Upper lobe of right lung (tissue), 1 donor: ENCODE results near the gene EDIL3. TPM values are rescaled to one million over a fixed set of nuclear protein-coding genes. Genes with fewer than 3 reads are reported as not detected.

Experiments
- ATAC-seq: fragments of 200-7000 bp; cut with Tn5 transposase; one replicate; pipeline ENCODE4 v1.9.1; 2020; ENCODE audit warnings: mild to moderate bottlenecking, moderate library complexity
- DNase-seq: peaks from one replicate; pipeline ENCODE4 v3.0.0-alpha.2; 2020
- H3K27ac ChIP-seq: fragments of 200-600 bp; one replicate; pipeline ENCODE4 v1.8.0; 2022
- H3K27me3 ChIP-seq: fragments of 200-600 bp; one replicate; pipeline ENCODE4 v1.8.0; 2022; ENCODE audit warnings: mild to moderate bottlenecking
- H3K36me3 ChIP-seq: fragments of 200-600 bp; one replicate; pipeline ENCODE4 v1.8.0; 2022
- H3K4me1 ChIP-seq: fragments of 200-600 bp; one replicate; pipeline ENCODE4 v1.8.0; 2022
- H3K4me3 ChIP-seq: fragments of 200-600 bp; one replicate; pipeline ENCODE4 v1.8.0; 2022; ENCODE audit warnings: mild to moderate bottlenecking
- H3K9me3 ChIP-seq: fragments of 200-600 bp; one replicate; pipeline ENCODE4 v1.8.0; 2022
- intact Hi-C: fragments of 100-400 bp; cut with DNase I; formaldehyde crosslinking; loops from one replicate; pipeline ENCODE4 v1.11.0; 2022
- total RNA-seq: library from RNA; stranded (reverse); fragmentation: NEBNext Ultra II Directional; extraction: Animal tissue kit (Norgen Biotek cat#: 25700); gene quantifications from one replicate; pipeline ENCODE4 v1.2.1, GENCODE V29; 2021
- TF ChIP-seq, protein P1 (sequence below): fragments of 200-600 bp; IDR thresholded peaks from one replicate; pipeline ENCODE4 v1.8.0; 2022; ENCODE audit warnings: antibody characterized with exemption
- donor health status: DM: no; HTN: yes; CAD: no; lungs with severe emphysema.

The EDIL3 gene
- total RNA-seq, 1 donor from 2014 or later, result 42.4 TPM

GRCh38 chr5:83921666-83922193, 462.9 kb downstream of the EDIL3 start:
- TF ChIP-seq, protein P1, sequence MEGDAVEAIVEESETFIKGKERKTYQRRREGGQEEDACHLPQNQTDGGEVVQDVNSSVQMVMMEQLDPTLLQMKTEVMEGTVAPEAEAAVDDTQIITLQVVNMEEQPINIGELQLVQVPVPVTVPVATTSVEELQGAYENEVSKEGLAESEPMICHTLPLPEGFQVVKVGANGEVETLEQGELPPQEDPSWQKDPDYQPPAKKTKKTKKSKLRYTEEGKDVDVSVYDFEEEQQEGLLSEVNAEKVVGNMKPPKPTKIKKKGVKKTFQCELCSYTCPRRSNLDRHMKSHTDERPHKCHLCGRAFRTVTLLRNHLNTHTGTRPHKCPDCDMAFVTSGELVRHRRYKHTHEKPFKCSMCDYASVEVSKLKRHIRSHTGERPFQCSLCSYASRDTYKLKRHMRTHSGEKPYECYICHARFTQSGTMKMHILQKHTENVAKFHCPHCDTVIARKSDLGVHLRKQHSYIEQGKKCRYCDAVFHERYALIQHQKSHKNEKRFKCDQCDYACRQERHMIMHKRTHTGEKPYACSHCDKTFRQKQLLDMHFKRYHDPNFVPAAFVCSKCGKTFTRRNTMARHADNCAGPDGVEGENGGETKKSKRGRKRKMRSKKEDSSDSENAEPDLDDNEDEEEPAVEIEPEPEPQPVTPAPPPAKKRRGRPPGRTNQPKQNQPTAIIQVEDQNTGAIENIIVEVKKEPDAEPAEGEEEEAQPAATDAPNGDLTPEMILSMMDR, result no peak
- peaks cover 6% of the 10 kb centered on the region for H3K4me1 ChIP-seq
- DNase-seq, result no peak
- no peak overlapping the region for H3K4me3 ChIP-seq
- H3K27ac ChIP-seq, result no peak overlapping the region
- no peak for ATAC-seq
- no peaks in the 10 kb centered on the region for H3K36me3 ChIP-seq
- no peaks in the 10 kb centered on the region for H3K9me3 ChIP-seq
- H3K27me3 ChIP-seq, result no peaks in the 10 kb centered on the region
- intact Hi-C loops, result no loop called here

GRCh38 chr5:83919071-83920041, 465.3 kb downstream of the EDIL3 start:
- no peak overlapping the region for H3K4me3 ChIP-seq
- no peak for DNase-seq
- TF ChIP-seq, protein P1, result no peak
- intact Hi-C loops, result no loop called here
- H3K4me1 ChIP-seq, result no peaks in the 10 kb centered on the region
- no peak overlapping the region for H3K27ac ChIP-seq
- H3K9me3 ChIP-seq, result no peaks in the 10 kb centered on the region
- no peaks in the 10 kb centered on the region for H3K36me3 ChIP-seq
- H3K27me3 ChIP-seq, result no peaks in the 10 kb centered on the region
- peak; percentile 21 for ATAC-seq

- H3K36me3 ChIP-seq, result no peaks in the 10 kb centered on the region
- ATAC-seq, result no peak
Observed at GRCh38 chr5:83917261-83917908, 467.3 kb downstream of the EDIL3 start.

DNA sequence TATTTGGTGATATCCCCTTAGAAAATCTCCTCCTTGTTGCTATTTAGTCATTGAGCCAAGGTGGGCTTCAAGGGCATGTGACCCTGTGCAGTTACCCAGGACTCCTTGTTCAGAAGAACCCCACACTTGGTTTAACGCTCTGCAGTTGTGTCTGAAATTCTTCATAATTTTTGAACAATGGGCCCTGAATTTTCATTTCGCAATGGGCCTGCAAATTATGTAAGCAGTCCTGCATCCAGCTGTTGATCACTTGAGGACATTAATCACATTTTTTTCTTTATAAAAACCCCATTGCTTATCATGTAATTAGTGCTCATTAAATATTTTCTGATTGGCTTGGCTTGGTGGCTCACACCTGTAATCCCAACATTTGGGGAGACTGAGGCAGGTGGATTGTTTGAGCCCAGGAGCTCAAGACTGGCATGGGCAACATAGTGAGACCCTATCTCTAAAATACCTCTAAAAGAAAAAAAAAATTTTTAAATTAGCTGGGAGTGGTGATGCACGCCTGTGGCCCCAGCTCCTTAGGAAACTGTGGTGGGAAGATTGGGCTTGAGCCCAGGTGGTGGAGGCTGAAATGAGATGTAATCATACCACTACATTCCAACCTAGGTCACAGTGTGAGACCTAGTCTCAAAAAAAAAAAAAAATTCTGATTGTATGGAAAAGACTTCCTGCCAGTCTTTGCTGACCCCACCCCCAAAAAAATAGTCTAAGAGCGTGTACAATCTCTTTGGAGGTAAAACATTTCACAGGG, 469.8 kb downstream of the EDIL3 start:
- DNase-seq (no peak), ATAC-seq (no peak)
- intact Hi-C loops, result no loop called here
- H3K36me3 ChIP-seq, result no peaks in the 10 kb centered on the region
- H3K4me1 ChIP-seq, result no peaks in the 10 kb centered on the region
- no peak overlapping the region for H3K27ac ChIP-seq
- no peaks in the 10 kb centered on the region for H3K9me3 ChIP-seq
- no peaks in the 10 kb centered on the region for H3K27me3 ChIP-seq
- no peak overlapping the region for H3K4me3 ChIP-seq
- TF ChIP-seq, protein P1, result no peak

More at GRCh38 chr5:83917261-83917908, 467.3 kb downstream of the EDIL3 start:
- H3K4me1 ChIP-seq, result no peaks in the 10 kb centered on the region
- no peak overlapping the region for H3K27ac ChIP-seq
- no peak overlapping the region for H3K4me3 ChIP-seq
- H3K27me3 ChIP-seq, result no peaks in the 10 kb centered on the region
- intact Hi-C loops, result no loop called here
- DNase-seq, result no peak
- H3K9me3 ChIP-seq, result no peaks in the 10 kb centered on the region
- TF ChIP-seq, protein P1, result no peak

DNA sequence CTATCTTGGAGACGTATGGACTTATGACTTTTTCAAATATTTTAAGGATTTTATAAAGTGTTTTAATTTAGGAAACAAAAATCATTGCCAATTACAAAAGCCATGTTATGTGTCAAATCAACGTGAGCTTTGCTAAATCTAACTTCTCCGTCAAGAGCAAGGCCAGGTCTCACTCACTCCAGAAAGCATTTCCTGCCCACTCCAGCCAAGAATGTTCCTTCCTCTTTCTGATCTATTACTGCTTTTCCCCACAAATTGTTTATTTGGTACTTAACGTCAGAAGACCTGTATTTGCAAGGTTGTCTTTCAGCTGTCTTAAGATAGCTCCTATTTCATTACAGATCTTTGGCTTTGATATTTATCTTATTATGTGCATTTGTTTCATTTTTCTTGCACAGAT, 470.5 kb downstream of the EDIL3 start:
- no peaks in the 10 kb centered on the region for H3K27me3 ChIP-seq
- intact Hi-C loops, result no loop called here
- no peaks in the 10 kb centered on the region for H3K4me1 ChIP-seq
- H3K27ac ChIP-seq, result no peak overlapping the region
- H3K9me3 ChIP-seq, result no peaks in the 10 kb centered on the region
- no peaks in the 10 kb centered on the region for H3K36me3 ChIP-seq
- ATAC-seq, result no peak
- H3K4me3 ChIP-seq, result no peak overlapping the region
- TF ChIP-seq, protein P1, result no peak
- no peak for DNase-seq
